Karpas-422 (cell line): Measurements from ENCODE around the gene RPS3. TPM values are rescaled to one million over a fixed set of nuclear protein-coding genes. Genes with fewer than 3 reads are reported as not detected.

Experiments used
- DNase-seq: peaks from one replicate; pipeline ENCODE4 v3.0.0-alpha.2; 2015
- H2AFZ ChIP-seq: fragments of 200-600 bp; sonication (generic); 2 replicates; pipeline ENCODE4 v1.6.1; 2014; ENCODE audit warnings: antibody characterized with exemption, low read length, mixed read lengths
- H3K27ac ChIP-seq: fragments of 200-600 bp; sonication (generic); 2 replicates; pipeline ENCODE4 v1.5.1; 2014; ENCODE audit warnings: mild to moderate bottlenecking, low read length, moderate library complexity
- H3K27me3 ChIP-seq: fragments of 200-600 bp; sonication (generic); 2 replicates; pipeline ENCODE4 v1.6.1; 2014; ENCODE audit warnings: low read length, mixed read lengths
- H3K36me3 ChIP-seq: fragments of 200-600 bp; sonication (generic); 2 replicates; pipeline ENCODE4 v1.6.1; 2014; ENCODE audit warnings: low read length, mixed read lengths; ENCODE audit not compliant: insufficient read depth
- H3K4me1 ChIP-seq: fragments of 200-600 bp; sonication (generic); 2 replicates; pipeline ENCODE4 v1.6.1; 2014; ENCODE audit warnings: mild to moderate bottlenecking, low read length, mixed read lengths
- H3K4me2 ChIP-seq: fragments of 200-600 bp; sonication (generic); 2 replicates; pipeline ENCODE4 v1.6.1; 2014; ENCODE audit warnings: low read length, low read depth, mild to moderate bottlenecking; ENCODE audit not compliant: poor library complexity, severe bottlenecking
- H3K4me3 ChIP-seq: fragments of 200-600 bp; sonication (generic); 2 replicates; pipeline ENCODE4 v1.5.1; 2014; ENCODE audit warnings: mild to moderate bottlenecking, antibody characterized with exemption, low read length, mixed read lengths
- H3K79me2 ChIP-seq: fragments of 200-600 bp; sonication (generic); 2 replicates; pipeline ENCODE4 v1.6.1; 2014; ENCODE audit warnings: mild to moderate bottlenecking, low read length, mixed read lengths
- H3K9ac ChIP-seq: fragments of 200-600 bp; sonication (generic); 2 replicates; pipeline ENCODE4 v1.6.0; 2014; ENCODE audit warnings: low read length
- H3K9me2 ChIP-seq: fragments of 200-600 bp; sonication (generic), shearing (Covaris generic); replicated peaks from 2 replicates; pipeline ENCODE4 v1.6.0; 2014; ENCODE audit warnings: mild to moderate bottlenecking, low read length, moderate library complexity; ENCODE audit not compliant: insufficient read depth
- H3K9me3 ChIP-seq: fragments of 300-700, 200-600 bp; sonication (generic); 2 replicates; pipeline ENCODE4 v1.6.1; 2014; ENCODE audit warnings: low read length, mixed read lengths
- H4K20me1 ChIP-seq: fragments of 200-600 bp; sonication (generic); 2 replicates; pipeline ENCODE4 v1.6.1; 2014; ENCODE audit warnings: mild to moderate bottlenecking, antibody characterized with exemption, low read length, low read depth; ENCODE audit not compliant: insufficient read depth
- total RNA-seq: library from RNA; depleted of rRNA; stranded (reverse); fragments of >200 nt; shearing (Covaris generic); gene quantifications from 2 replicates; pipeline ENCODE4 v1.2.3, GENCODE V29; 2014; ENCODE audit warnings: low replicate concordance; rRNA removed

Gene RPS3
- total RNA-seq, result 2,332 and 2,975 TPM in 2 replicates

- Histone ChIP-seq H4K20me1 (peaks cover 46% of the 10 kb centered on the region), H3K27ac (peak within 1 kb of the TSS; percentile 86), H3K9me3 (no peaks in the 10 kb centered on the region), H3K27me3 (no peaks in the 10 kb centered on the region), H3K9me2 (no peaks in the 10 kb centered on the region), H3K36me3 (peaks cover 48% of the 10 kb centered on the region), H2AFZ (peak within 1 kb of the TSS; percentile 64; the same call in 1 of the 2 replicates), H3K4me3 (peak within 1 kb of the TSS; percentile 86), H3K4me1 (peaks cover 39% of the 10 kb centered on the region), H3K9ac (peak within 1 kb of the TSS; percentile 98), H3K79me2 (peaks cover 50% of the 10 kb centered on the region), H3K4me2 (peak within 1 kb of the TSS; percentile 86)
- DNase-seq, result peak; percentile 97
Measured at GRCh38 chr11:75399344-75400145, at the start of gene RPS3. Gene RPS3 (plus strand): TSS chr11:75399518. CDS start chr11:75399548, 30 bp downstream.

- Histone ChIP-seq H3K9ac (no peak overlapping the region), H3K9me3 (no peaks in the 10 kb centered on the region), H3K4me2 (no peak overlapping the region), H2AFZ (no peak overlapping the region), H3K9me2 (no peaks in the 10 kb centered on the region), H3K79me2 (no peaks in the 10 kb centered on the region), H3K36me3 (no peaks in the 10 kb centered on the region), H3K27me3 (no peaks in the 10 kb centered on the region), H4K20me1 (no peaks in the 10 kb centered on the region; the same call in 1 of the 2 replicates), H3K4me3 (no peak overlapping the region), H3K4me1 (no peaks in the 10 kb centered on the region), H3K27ac (no peak overlapping the region)
- DNase-seq, result no peak
Measured at GRCh38 chr11:75349521-75350116, 49.7 kb upstream of the RPS3 start.

GRCh38 chr11:75350122-75350742 lies 49.1 kb upstream of the RPS3 start:
- H4K20me1 ChIP-seq, result no peaks in the 10 kb centered on the region; the same call in 1 of the 2 replicates
- H2AFZ ChIP-seq, result no peak overlapping the region
- no peak overlapping the region for H3K4me2 ChIP-seq
- no peak for DNase-seq
- H3K36me3 ChIP-seq, result no peaks in the 10 kb centered on the region
- no peaks in the 10 kb centered on the region for H3K27me3 ChIP-seq
- H3K9ac ChIP-seq, result no peak overlapping the region
- no peaks in the 10 kb centered on the region for H3K9me2 ChIP-seq
- H3K4me1 ChIP-seq, result no peaks in the 10 kb centered on the region
- no peak overlapping the region for H3K4me3 ChIP-seq
- H3K9me3 ChIP-seq, result no peaks in the 10 kb centered on the region
- no peaks in the 10 kb centered on the region for H3K79me2 ChIP-seq
- H3K27ac ChIP-seq, result no peak overlapping the region

GRCh38 chr11:75350743-75351540 lies 48.4 kb upstream of the RPS3 start:
- H3K4me1 ChIP-seq, result no peaks in the 10 kb centered on the region
- no peaks in the 10 kb centered on the region; the same call in 1 of the 2 replicates for H4K20me1 ChIP-seq

GRCh38 chr11:75351541-75351790 lies 47.9 kb upstream of the RPS3 start, which contains the start of gene ARRB1:
Gene ARRB1 (minus strand): TSS chr11:75351661. CDS start chr11:75351607, 54 bp downstream.
- H3K9ac ChIP-seq, result no peak within 1 kb of the TSS
- no peak within 1 kb of the TSS for H3K4me2 ChIP-seq
- H3K4me3 ChIP-seq, result no peak within 1 kb of the TSS
- no peak within 1 kb of the TSS for H2AFZ ChIP-seq
- H3K36me3 ChIP-seq, result no peaks in the 10 kb centered on the region
- DNase-seq, result no peak
- no peaks in the 10 kb centered on the region for H3K9me2 ChIP-seq
- H3K27me3 ChIP-seq, result no peaks in the 10 kb centered on the region
- H3K27ac ChIP-seq, result no peak within 1 kb of the TSS
- no peaks in the 10 kb centered on the region for H3K79me2 ChIP-seq
- no peaks in the 10 kb centered on the region for H3K4me1 ChIP-seq
- no peaks in the 10 kb centered on the region for H3K9me3 ChIP-seq
- H4K20me1 ChIP-seq, result no peaks in the 10 kb centered on the region; the same call in 1 of the 2 replicates

More at GRCh38 chr11:75350743-75351540, 48.4 kb upstream of the RPS3 start:
- no peaks in the 10 kb centered on the region for H3K9me3 ChIP-seq
- no peaks in the 10 kb centered on the region for H3K9me2 ChIP-seq
- DNase-seq, result no peak
- no peaks in the 10 kb centered on the region for H3K36me3 ChIP-seq
- no peaks in the 10 kb centered on the region for H3K79me2 ChIP-seq
- no peak overlapping the region for H3K4me3 ChIP-seq
- H3K27ac ChIP-seq, result no peak overlapping the region
- no peak overlapping the region for H2AFZ ChIP-seq
- no peak overlapping the region for H3K4me2 ChIP-seq
- H3K27me3 ChIP-seq, result no peaks in the 10 kb centered on the region
- H3K9ac ChIP-seq, result no peak overlapping the region

GRCh38 chr11:75351791-75352587 lies 47.3 kb upstream of the RPS3 start:
- Histone ChIP-seq H3K9me3 (no peaks in the 10 kb centered on the region), H4K20me1 (no peaks in the 10 kb centered on the region; the same call in 1 of the 2 replicates), H3K4me1 (no peaks in the 10 kb centered on the region), H3K27me3 (no peaks in the 10 kb centered on the region), H3K27ac (no peak overlapping the region), H3K79me2 (no peaks in the 10 kb centered on the region), H3K4me3 (no peak overlapping the region), H3K9ac (no peak overlapping the region), H2AFZ (no peak overlapping the region), H3K9me2 (no peaks in the 10 kb centered on the region), H3K4me2 (no peak overlapping the region), H3K36me3 (no peaks in the 10 kb centered on the region)
- no peak for DNase-seq

GRCh38 chr11:75352588-75353206 lies 46.6 kb upstream of the RPS3 start:
- Histone ChIP-seq H3K4me3 (no peak overlapping the region), H3K9me3 (no peaks in the 10 kb centered on the region), H3K36me3 (no peaks in the 10 kb centered on the region), H3K27ac (no peak overlapping the region), H3K27me3 (no peaks in the 10 kb centered on the region), H3K4me2 (no peak overlapping the region), H2AFZ (no peak overlapping the region), H3K4me1 (no peaks in the 10 kb centered on the region), H4K20me1 (no peaks in the 10 kb centered on the region; the same call in 1 of the 2 replicates), H3K9me2 (no peaks in the 10 kb centered on the region), H3K79me2 (no peaks in the 10 kb centered on the region), H3K9ac (no peak overlapping the region)
- no peak for DNase-seq
